HUES48 (cell line): ENCODE data around the gene MED25.
"Not testable (repeated sequence)": the region's sequence is repeated elsewhere in the genome, so short reads cannot be mapped to it uniquely, and the experiment has no call there.

ENCODE experiments used
- H3K27ac ChIP-seq: one replicate; pipeline ENCODE4 v1.7.0; 2013; ENCODE audit warnings: low read depth, low read length, inconsistent platforms
- H3K27me3 ChIP-seq: 2 replicates; pipeline ENCODE4 v1.6.1; 2013; ENCODE audit warnings: mild to moderate bottlenecking, low read length; ENCODE audit not compliant: control insufficient read depth, insufficient read depth
- H3K36me3 ChIP-seq: 2 replicates; pipeline ENCODE4 v1.6.1; 2013; ENCODE audit warnings: low read length; ENCODE audit not compliant: control insufficient read depth, insufficient read depth
- H3K4me1 ChIP-seq: 2 replicates; pipeline ENCODE4 v1.6.1; 2013; ENCODE audit warnings: mild to moderate bottlenecking, low read length; ENCODE audit not compliant: control insufficient read depth, insufficient read depth
- H3K4me3 ChIP-seq: 2 replicates; pipeline ENCODE4 v1.5.1; 2013; ENCODE audit warnings: mild to moderate bottlenecking, low read depth, low read length
- H3K9ac ChIP-seq: 2 replicates; pipeline ENCODE4 v1.6.1; 2013; ENCODE audit warnings: mild to moderate bottlenecking, low read depth, low read length, moderate library complexity
- H3K9me3 ChIP-seq: 2 replicates; pipeline ENCODE4 v1.6.1; 2013; ENCODE audit warnings: low read length; ENCODE audit not compliant: control insufficient read depth, insufficient read depth

The MED25 gene

GRCh38 chr19:49818649-49819370, 721 bp downstream of the MED25 start:
- Histone ChIP-seq H3K27ac (peak overlapping the region; percentile 76), H3K36me3 (peaks cover 21% of the 10 kb centered on the region), H3K9me3 (no peaks in the 10 kb centered on the region), H3K4me3 (peak overlapping the region; percentile 71), H3K9ac (peak overlapping the region; percentile 89), H3K4me1 (peaks cover 7% of the 10 kb centered on the region; the same call in 1 of the 2 replicates), H3K27me3 (no peaks in the 10 kb centered on the region)

GRCh38 chr19:49819452-49820115, 1.5 kb downstream of the MED25 start:
- peak overlapping the region; percentile 71 for H3K4me3 ChIP-seq
- H3K27me3 ChIP-seq, H3K4me1 ChIP-seq, H3K9me3 ChIP-seq, H3K9ac ChIP-seq, H3K27ac ChIP-seq: not testable (repeated sequence)
- peaks cover 27% of the 10 kb centered on the region for H3K36me3 ChIP-seq

GRCh38 chr19:49820125-49820524, 2.0 kb downstream of the MED25 start:
- Histone ChIP-seq H3K4me1 (peaks cover 6% of the 10 kb centered on the region; the same call in 1 of the 2 replicates), H3K9ac (no peak overlapping the region), H3K9me3 (no peaks in the 10 kb centered on the region), H3K36me3 (peaks cover 29% of the 10 kb centered on the region), H3K27ac (no peak overlapping the region), H3K4me3 (no peak overlapping the region), H3K27me3 (no peaks in the 10 kb centered on the region)

DNA sequence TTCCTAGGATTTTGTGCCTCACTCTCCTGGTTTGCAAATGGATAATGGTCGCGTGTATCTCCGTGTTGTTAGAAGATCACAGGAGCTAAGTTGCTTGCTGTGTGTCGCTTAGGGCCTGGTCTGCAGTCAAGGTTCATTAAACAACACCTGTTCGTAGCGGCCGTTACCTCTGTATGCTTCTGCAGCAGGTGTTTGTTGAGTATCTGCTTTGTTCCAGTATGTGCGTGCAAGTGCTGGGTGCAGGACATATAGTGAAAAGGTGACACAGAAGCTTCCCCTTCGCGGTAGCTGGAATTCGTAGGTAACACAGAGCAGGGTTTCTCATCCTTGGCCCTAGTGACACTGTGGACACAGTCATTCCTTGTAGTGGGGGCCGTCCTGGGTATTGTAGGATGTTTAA, 5.4 kb downstream of the MED25 start:
- Histone ChIP-seq H3K9me3 (no peaks in the 10 kb centered on the region), H3K4me1 (peaks cover 6% of the 10 kb centered on the region; the same call in 1 of the 2 replicates), H3K4me3 (no peak overlapping the region), H3K9ac (no peak overlapping the region), H3K27ac (no peak overlapping the region), H3K27me3 (no peaks in the 10 kb centered on the region), H3K36me3 (peaks cover 37% of the 10 kb centered on the region)

- no peak overlapping the region for H3K27ac ChIP-seq
- H3K9me3 ChIP-seq, result no peaks in the 10 kb centered on the region
- H3K4me3 ChIP-seq, result no peak overlapping the region
- H3K36me3 ChIP-seq, result peaks cover 46% of the 10 kb centered on the region
- no peaks in the 10 kb centered on the region for H3K27me3 ChIP-seq
- H3K9ac ChIP-seq, result no peak overlapping the region
- H3K4me1 ChIP-seq, result no peaks in the 10 kb centered on the region
Observed at GRCh38 chr19:49824662-49825061, 6.6 kb downstream of the MED25 start.

DNA sequence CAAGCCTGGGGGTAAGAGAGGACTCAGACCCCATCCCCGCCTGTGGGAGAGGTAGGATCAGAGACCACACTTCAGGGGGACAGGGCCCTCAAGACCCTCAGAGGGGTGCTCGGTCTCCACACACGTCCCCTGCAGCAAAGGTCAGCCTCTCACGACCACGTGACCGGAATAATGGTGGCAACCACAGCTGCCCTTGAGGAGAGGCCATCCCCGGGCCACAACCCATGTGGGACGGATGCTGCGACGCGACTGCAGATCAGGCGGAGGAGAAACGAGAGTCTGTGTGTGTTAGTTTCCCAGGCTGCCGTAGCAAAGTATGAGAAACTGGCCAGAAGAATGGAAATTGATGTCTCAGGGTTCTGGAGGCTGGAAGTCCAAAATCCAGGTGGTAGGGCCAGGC, 8.9 kb downstream of the MED25 start:
- no peaks in the 10 kb centered on the region for H3K4me1 ChIP-seq
- H3K27ac ChIP-seq, result no peak overlapping the region
- no peak overlapping the region for H3K9ac ChIP-seq
- no peaks in the 10 kb centered on the region for H3K9me3 ChIP-seq
- peaks cover 50% of the 10 kb centered on the region for H3K36me3 ChIP-seq
- H3K27me3 ChIP-seq, result no peaks in the 10 kb centered on the region
- no peak overlapping the region for H3K4me3 ChIP-seq

- Histone ChIP-seq H3K9me3 (no peaks in the 10 kb centered on the region), H3K36me3 (peaks cover 60% of the 10 kb centered on the region), H3K27me3 (no peaks in the 10 kb centered on the region), H3K4me1 (no peaks in the 10 kb centered on the region), H3K4me3 (no peak overlapping the region), H3K9ac (no peak overlapping the region), H3K27ac (no peak overlapping the region)
Observed at GRCh38 chr19:49829200-49829599, 11.1 kb downstream of the MED25 start.

DNA sequence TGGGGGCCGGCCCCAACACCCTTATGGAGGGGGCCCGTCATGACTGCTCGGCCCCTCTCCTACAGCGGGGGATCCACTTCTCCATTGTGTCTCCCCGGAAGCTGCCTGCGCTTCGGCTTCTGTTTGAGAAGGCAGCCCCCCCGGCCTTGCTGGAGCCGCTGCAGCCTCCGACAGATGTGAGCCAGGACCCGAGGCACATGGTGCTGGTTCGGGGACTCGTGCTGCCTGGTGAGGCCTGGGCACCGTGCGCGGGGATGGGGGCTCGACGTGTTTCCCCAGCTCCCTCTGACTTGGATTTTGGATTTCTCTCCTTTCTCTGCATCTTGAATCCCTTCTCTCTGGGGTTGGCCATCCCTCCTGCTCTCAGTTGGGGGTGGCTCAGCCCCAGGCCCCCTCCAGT, 11.6 kb downstream of the MED25 start:
- Histone ChIP-seq H3K9me3 (no peaks in the 10 kb centered on the region), H3K27ac (no peak overlapping the region), H3K9ac (no peak overlapping the region), H3K4me1 (no peaks in the 10 kb centered on the region), H3K27me3 (no peaks in the 10 kb centered on the region), H3K36me3 (peaks cover 63% of the 10 kb centered on the region), H3K4me3 (no peak overlapping the region)

DNA sequence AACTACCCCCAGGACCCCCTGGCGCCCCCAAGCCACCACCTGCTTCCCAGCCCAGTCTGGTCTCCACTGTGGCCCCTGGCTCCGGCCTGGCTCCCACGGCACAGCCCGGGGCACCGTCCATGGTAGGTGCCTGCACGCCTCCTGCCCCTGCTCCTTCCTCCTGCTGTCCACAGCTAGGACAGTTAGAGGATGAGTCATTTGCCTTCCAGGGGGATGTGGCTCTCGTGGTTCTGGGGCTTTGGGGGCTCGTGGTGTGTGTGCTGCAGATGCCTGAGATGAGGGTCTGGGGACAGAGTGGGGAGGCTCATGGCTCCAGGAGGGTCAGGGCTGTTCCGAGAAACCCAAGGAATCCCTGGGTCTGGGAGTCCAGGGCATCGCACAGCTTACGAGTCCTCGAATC, 12.7 kb downstream of the MED25 start:
- no peaks in the 10 kb centered on the region for H3K9me3 ChIP-seq
- H3K4me3 ChIP-seq, result no peak overlapping the region
- no peaks in the 10 kb centered on the region for H3K4me1 ChIP-seq
- peaks cover 67% of the 10 kb centered on the region for H3K36me3 ChIP-seq
- H3K27ac ChIP-seq, result no peak overlapping the region
- no peaks in the 10 kb centered on the region for H3K27me3 ChIP-seq
- H3K9ac ChIP-seq, result no peak overlapping the region

- Histone ChIP-seq H3K36me3 (peaks cover 75% of the 10 kb centered on the region), H3K4me3 (no peak overlapping the region)
Observed at GRCh38 chr19:49831592-49831991, 13.5 kb downstream of the MED25 start.

DNA sequence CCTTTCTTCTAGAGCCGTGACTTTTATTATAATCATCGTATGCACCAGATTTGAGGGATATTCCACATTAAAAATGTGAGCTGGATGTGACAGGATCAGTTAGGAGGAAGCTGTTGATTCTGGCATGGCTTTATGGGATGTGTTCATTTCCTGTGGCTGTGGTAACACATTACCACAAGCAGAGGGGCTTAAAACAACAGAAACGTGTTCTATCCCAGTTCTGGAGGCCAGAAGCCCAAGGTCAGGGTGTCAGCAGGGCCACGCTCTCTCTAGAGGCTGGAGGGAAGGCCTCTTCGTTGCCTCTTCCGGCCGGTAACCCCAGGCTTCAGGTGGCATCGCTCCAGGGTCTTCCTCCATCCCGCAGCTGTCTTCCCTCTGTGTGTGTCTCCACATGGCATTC, 14.5 kb downstream of the MED25 start:
- H3K4me1 ChIP-seq, result no peaks in the 10 kb centered on the region

More at GRCh38 chr19:49831592-49831991, 13.5 kb downstream of the MED25 start:
- no peaks in the 10 kb centered on the region for H3K4me1 ChIP-seq
- H3K9me3 ChIP-seq, result no peaks in the 10 kb centered on the region
- H3K27ac ChIP-seq, result no peak overlapping the region
- no peak overlapping the region for H3K9ac ChIP-seq
- no peaks in the 10 kb centered on the region for H3K27me3 ChIP-seq

More for the DNA sequence above, 14.5 kb downstream of the MED25 start:
- Histone ChIP-seq H3K9ac (no peak overlapping the region), H3K27ac (no peak overlapping the region), H3K4me3 (no peak overlapping the region), H3K9me3 (no peaks in the 10 kb centered on the region), H3K36me3 (peaks cover 79% of the 10 kb centered on the region), H3K27me3 (no peaks in the 10 kb centered on the region)
